IPS-18a (cell line): ENCODE results near the gene CKAP4.

Source experiments
- H3K27ac ChIP-seq: one replicate; pipeline ENCODE4 v1.5.1; 2013; ENCODE audit warnings: low read length
- H3K27me3 ChIP-seq: one replicate; pipeline ENCODE4 v1.6.1; 2013; ENCODE audit warnings: mild to moderate bottlenecking, low read length; ENCODE audit not compliant: control insufficient read depth, insufficient read depth
- H3K36me3 ChIP-seq: one replicate; pipeline ENCODE4 v1.6.1; 2013; ENCODE audit warnings: low read depth, low read length; ENCODE audit not compliant: control insufficient read depth
- H3K4me1 ChIP-seq: one replicate; pipeline ENCODE4 v1.6.1; 2013; ENCODE audit warnings: low read depth, low read length; ENCODE audit not compliant: control insufficient read depth
- H3K4me3 ChIP-seq: one replicate; pipeline ENCODE4 v1.5.1; 2013; ENCODE audit warnings: low read length
- H3K9ac ChIP-seq: one replicate; pipeline ENCODE4 v1.6.1; 2013; ENCODE audit warnings: mild to moderate bottlenecking, low read length, moderate library complexity
- H3K9me3 ChIP-seq: one replicate; pipeline ENCODE4 v1.6.1; 2013; ENCODE audit warnings: low read depth, low read length; ENCODE audit not compliant: control insufficient read depth

Gene CKAP4

DNA sequence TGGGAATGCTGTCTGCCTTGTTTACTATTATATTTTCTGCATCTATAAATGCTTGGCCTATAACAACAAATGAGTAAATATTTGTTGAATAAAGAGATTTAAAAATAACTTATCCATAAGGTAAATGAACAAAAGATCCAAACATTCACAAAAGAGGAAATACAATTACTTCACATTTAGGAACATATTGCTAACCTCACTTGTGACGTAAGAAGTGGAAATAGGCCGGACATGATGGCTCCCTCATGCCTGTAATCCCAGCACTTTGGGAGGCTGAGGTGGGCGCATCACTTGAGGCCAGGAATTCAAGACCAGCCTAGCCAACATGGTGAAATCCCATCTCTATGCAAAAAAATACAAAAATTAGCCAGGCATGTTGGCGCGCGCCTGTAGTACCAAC, 25.7 kb upstream of the CKAP4 start:
- no peak overlapping the region for H3K9ac ChIP-seq
- no peaks in the 10 kb centered on the region for H3K4me1 ChIP-seq
- H3K9me3 ChIP-seq: no peaks in the 10 kb centered on the region
- no peak overlapping the region for H3K4me3 ChIP-seq
- H3K27me3 ChIP-seq: no peaks in the 10 kb centered on the region
- no peak overlapping the region for H3K27ac ChIP-seq
- H3K36me3 ChIP-seq: no peaks in the 10 kb centered on the region

DNA sequence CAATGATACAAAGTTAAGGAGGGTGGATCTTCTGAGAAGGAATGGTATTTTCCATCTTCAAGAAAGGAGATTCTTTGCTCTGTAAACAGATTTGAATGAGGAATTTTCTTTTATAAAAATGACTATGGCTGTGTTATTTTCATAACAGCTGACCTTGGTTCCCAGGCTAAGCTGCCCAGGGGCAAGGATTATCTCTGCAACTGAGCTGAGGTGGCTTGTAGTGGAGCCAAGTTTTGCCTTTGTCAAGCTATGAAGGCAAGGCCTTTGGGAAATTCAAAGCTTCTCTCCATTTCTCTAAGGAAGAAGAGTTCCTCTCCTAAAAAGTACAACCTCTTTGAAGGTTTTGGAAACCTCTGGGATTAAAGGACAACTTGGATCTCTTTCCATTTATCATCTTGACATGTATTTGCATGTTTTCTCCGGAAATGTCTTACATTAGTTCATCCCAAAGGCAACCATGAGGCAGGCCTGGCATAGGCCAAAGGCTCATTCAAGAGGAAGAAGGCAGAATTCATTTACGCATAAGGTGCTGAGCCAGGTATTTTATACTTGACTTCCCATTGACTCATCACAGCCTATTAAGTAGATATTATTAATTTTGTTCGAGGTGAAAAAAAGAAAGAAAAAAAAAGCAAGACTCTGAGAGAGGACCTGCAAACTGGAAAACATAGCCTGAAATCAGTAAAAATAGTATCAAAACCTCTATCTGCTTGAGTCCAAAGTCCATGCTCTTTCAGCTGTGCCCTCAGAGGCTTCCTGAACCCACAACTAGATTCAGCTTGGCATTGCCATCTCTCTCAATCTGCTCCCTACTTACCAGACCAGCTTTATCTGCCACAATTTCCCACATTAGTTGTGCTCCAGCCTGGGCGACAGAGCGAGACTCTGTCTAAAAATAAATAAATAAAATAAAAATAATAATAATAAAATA, 24.0 kb upstream of the CKAP4 start:
- Histone ChIP-seq H3K9ac (no peak overlapping the region), H3K4me3 (no peak overlapping the region), H3K4me1 (no peaks in the 10 kb centered on the region), H3K36me3 (no peaks in the 10 kb centered on the region), H3K27ac (no peak overlapping the region), H3K27me3 (no peaks in the 10 kb centered on the region), H3K9me3 (no peaks in the 10 kb centered on the region)

DNA sequence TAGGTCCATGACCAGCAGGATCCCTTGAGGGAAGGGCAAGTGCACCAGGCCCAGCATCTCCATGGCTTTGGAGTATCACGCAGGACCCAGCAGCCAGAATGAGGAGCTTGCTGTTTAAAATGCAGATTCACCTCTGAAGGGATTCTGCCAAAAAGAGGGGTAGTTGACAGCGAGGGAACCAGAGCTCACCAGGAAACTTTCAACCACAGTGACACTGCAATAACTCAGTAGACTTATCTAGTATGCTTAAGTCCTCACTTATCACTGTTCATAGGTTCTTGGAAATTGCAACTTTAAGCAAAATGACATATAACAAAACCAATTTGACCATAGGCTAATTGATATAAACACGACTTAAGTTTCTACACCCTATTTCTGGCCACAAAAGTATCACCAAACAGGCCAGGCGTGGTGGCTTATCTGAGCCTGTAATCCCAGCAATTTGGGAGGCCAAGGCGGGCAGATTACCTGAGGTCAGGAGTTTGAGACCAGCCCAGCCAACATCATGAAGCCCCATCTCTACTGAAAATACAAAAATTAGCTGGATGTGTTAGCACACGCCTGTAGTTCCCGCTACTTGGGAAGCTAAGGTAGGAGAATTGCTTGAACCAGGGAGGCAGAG, 21.4 kb upstream of the CKAP4 start:
- Histone ChIP-seq H3K27ac (no peak overlapping the region), H3K9me3 (no peaks in the 10 kb centered on the region), H3K4me1 (no peaks in the 10 kb centered on the region), H3K27me3 (no peaks in the 10 kb centered on the region), H3K4me3 (no peak overlapping the region), H3K9ac (no peak overlapping the region), H3K36me3 (no peaks in the 10 kb centered on the region)

DNA sequence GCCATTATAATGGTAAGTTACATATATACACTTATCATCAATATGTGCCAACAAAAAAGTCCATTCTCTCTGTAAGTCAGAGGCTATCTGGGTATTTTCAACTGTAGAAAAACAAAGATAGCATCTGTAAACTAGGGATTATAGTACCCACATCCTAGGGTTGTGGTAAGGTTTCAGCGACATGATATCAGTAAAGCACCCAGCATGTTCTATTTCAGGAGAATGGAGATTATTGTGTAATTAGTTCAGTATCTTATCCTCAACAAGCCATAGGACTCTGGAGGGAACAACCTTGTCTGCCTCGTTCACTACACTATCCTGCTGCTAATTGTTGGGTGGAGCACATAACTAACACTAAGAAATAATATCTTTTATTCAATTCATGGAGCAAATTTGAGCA, 19.7 kb upstream of the CKAP4 start:
- H3K27me3 ChIP-seq: no peaks in the 10 kb centered on the region
- no peak overlapping the region for H3K4me3 ChIP-seq
- H3K9me3 ChIP-seq: no peaks in the 10 kb centered on the region
- no peaks in the 10 kb centered on the region for H3K36me3 ChIP-seq
- no peak overlapping the region for H3K27ac ChIP-seq
- H3K4me1 ChIP-seq: no peaks in the 10 kb centered on the region
- H3K9ac ChIP-seq: no peak overlapping the region

DNA sequence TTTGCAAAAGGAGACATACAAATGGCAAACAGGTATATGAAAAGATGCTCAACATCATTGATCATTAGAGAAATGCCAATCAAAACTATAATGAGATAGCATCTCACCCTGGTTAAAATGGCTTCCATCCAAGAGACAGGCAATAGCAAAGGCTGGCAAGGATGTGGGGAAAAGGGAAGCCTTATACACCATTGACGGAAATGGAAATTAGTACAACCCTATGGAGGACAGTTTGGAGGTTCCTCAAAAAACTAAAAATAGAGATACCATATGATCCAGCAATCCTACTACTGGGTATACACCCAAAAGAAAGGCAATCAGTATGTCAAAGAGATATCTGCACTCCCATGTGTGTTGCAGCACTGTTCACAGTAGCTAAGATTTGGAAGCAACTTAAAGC, 17.3 kb upstream of the CKAP4 start:
- Histone ChIP-seq H3K9me3 (no peaks in the 10 kb centered on the region), H3K27ac (no peak overlapping the region), H3K4me3 (no peak overlapping the region), H3K27me3 (no peaks in the 10 kb centered on the region), H3K4me1 (no peaks in the 10 kb centered on the region), H3K36me3 (no peaks in the 10 kb centered on the region), H3K9ac (no peak overlapping the region)

DNA sequence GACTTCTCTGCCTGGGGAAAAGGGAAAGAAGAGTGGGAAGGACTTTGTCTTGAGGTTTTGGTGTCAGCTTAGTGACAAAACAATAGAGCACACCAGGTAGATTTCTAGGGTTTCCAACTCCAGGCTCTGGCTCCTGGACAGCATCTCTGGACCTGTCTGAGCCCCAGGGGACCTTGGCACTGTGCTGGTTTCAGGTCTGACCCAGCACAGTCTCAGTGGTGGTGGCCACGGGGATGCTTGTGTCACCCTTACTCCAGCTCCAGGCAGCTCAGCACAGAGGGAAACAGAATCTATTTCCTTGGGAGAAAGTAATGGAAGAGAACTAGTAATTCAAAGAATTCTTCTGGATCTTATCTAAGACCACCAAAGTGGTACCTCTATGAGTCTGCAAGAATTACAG, 11.1 kb upstream of the CKAP4 start:
- H3K9ac ChIP-seq: no peak overlapping the region
- no peak overlapping the region for H3K27ac ChIP-seq
- H3K4me3 ChIP-seq: no peak overlapping the region
- H3K4me1 ChIP-seq: peaks cover 12% of the 10 kb centered on the region
- no peaks in the 10 kb centered on the region for H3K9me3 ChIP-seq
- H3K27me3 ChIP-seq: no peaks in the 10 kb centered on the region
- H3K36me3 ChIP-seq: no peaks in the 10 kb centered on the region

DNA sequence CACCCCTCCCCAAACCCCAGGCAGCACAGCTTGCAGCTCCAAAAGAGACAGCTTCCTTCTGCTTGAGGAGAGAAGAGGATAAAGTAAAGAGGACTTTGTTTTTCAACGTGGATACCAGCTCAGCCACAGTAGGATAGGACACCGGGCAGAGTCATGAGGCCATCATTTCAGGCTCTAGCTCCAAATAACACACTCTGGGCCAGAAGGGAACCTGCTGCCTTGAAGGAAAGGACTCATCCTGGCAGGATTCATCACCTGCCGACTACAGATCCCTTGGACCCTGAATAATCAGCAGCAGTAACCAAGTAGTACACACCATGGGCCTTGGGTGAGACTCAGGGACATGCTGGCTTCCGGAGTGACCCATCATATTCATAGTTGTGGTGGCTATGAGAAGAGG, 10.4 kb upstream of the CKAP4 start:
- H3K36me3 ChIP-seq: no peaks in the 10 kb centered on the region
- H3K9ac ChIP-seq: no peak overlapping the region
- H3K4me1 ChIP-seq: peaks cover 14% of the 10 kb centered on the region
- H3K4me3 ChIP-seq: no peak overlapping the region
- H3K9me3 ChIP-seq: no peaks in the 10 kb centered on the region
- H3K27me3 ChIP-seq: no peaks in the 10 kb centered on the region
- no peak overlapping the region for H3K27ac ChIP-seq

DNA sequence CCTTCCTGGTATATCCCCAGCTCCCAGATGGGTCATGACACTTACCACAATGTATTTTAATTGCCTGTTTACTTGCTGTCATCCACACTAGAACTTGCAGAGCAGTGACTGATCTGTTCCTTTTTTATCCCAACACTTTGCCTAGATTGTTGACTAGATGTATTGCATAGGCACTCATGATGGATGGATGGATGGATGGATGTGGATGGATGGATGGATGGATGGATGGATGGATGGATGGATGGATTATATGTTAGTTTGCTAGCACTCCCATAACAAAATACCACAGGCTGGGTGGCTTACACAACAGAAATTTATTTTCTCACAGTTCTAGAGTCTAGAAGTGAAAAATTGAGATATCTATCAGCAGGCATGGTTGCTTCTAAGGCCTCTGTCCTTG, 8.7 kb upstream of the CKAP4 start:
- H3K4me3 ChIP-seq: no peak overlapping the region
- no peak overlapping the region for H3K27ac ChIP-seq
- H3K9me3 ChIP-seq: no peaks in the 10 kb centered on the region
- H3K27me3 ChIP-seq: no peaks in the 10 kb centered on the region
- peaks cover 14% of the 10 kb centered on the region for H3K4me1 ChIP-seq
- no peaks in the 10 kb centered on the region for H3K36me3 ChIP-seq
- no peak overlapping the region for H3K9ac ChIP-seq

DNA sequence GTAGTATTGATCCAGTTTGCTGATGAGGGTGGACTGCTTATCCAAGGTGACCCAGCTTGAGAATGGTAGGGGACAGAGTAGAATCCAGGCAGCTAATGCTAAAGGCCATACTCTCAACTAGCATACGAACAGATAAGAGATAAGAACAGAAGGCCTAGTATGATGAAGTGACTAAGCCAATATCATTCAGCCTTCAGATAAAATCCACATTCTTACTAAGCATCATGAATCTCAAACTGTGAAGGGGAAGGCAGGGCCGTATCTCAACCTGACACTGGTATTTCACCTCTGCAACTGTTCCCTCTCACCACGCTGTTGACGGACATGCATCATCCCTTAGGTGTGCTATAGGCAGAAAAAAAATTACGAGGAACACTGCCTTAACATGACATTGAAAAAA, 8.1 kb upstream of the CKAP4 start:
- Histone ChIP-seq H3K27ac (no peak overlapping the region), H3K9me3 (no peaks in the 10 kb centered on the region), H3K4me3 (no peak overlapping the region), H3K36me3 (no peaks in the 10 kb centered on the region), H3K9ac (no peak overlapping the region), H3K27me3 (no peaks in the 10 kb centered on the region), H3K4me1 (peaks cover 14% of the 10 kb centered on the region)

DNA sequence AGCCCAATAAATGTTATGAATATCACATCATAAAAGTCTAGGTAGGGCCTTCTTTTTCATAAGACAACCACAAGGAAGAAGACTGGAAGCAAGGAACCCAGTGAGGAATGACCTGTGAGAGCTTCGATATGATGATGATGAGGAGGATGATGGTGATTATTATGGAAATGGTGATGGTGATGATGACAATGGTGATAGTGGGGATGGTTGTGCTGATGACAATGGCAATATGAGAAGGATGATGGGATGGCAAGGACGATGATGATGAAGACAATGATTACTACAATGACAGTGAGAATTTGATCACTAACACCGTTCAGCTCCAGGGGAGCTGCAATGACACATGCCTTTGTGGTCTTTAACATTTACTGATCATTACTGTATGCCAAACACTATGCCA, 7.7 kb upstream of the CKAP4 start:
- Histone ChIP-seq H3K36me3 (no peaks in the 10 kb centered on the region), H3K27me3 (no peaks in the 10 kb centered on the region), H3K27ac (no peak overlapping the region), H3K4me1 (peaks cover 14% of the 10 kb centered on the region), H3K9me3 (no peaks in the 10 kb centered on the region), H3K4me3 (no peak overlapping the region), H3K9ac (no peak overlapping the region)

DNA sequence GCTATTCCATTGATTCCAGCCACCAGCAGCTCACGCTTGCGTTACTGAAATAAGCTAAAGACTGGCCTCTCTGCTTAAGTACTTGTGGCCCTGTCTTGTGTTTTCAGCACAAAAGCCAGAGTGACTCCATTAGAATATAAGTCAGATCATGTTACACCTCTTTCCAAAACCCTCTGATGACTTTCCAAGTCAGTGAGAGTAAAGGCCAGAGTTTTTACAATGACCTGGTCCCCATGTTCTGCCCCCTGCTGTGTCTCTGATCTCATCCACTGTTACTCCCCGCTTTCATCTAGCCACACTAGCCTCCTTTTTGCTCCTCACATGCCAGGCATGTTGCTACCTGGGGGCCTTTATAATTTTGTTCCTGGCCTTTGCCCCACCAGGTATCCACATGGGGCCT, 6.9 kb upstream of the CKAP4 start:
- Histone ChIP-seq H3K4me3 (no peak overlapping the region), H3K36me3 (no peaks in the 10 kb centered on the region), H3K27me3 (no peaks in the 10 kb centered on the region), H3K27ac (no peak overlapping the region), H3K9ac (no peak overlapping the region), H3K9me3 (no peaks in the 10 kb centered on the region), H3K4me1 (peaks cover 14% of the 10 kb centered on the region)
